Stimulated activated naive CD8-positive, alpha-beta T cell treated with anti-CD3 and anti-CD28 coated beads, Interleukin-15, amount 100 ng/mL, for 72 hours (primary cell): ENCODE results near the gene NBEA.

Experiments
- ATAC-seq: fragments of 150-1000 bp; cut with Tn5 transposase; 2 replicates; pipeline ENCODE4 v1.10.0; 2021; ENCODE audit warnings: mild to moderate bottlenecking, moderate library complexity
- DNase-seq, 2 donors: peaks; one replicate each; pipeline ENCODE4 v3.0.0; 2021 to 2022
- H3K27ac Mint-ChIP-seq, 2 donors: one replicate each; pipeline ENCODE4 v1.8.0; 2022; ENCODE audit warnings: mild to moderate bottlenecking in 2 of 2, mixed read lengths in 2 of 2, moderate library complexity in 2 of 2
- H3K27me3 Mint-ChIP-seq: one replicate; pipeline ENCODE4 v1.8.0; 2022; ENCODE audit warnings: mixed read lengths
- H3K4me1 Mint-ChIP-seq: one replicate; pipeline ENCODE4 v1.8.0; 2022; ENCODE audit warnings: mild to moderate bottlenecking, mixed read lengths
- H3K4me3 Mint-ChIP-seq, 2 donors: one replicate each; pipeline ENCODE4 v1.8.0; 2022; ENCODE audit warnings: mild to moderate bottlenecking in 2 of 2, mixed read lengths in 2 of 2, moderate library complexity in 1 of 2
- H3K9me3 Mint-ChIP-seq, 2 donors: one replicate each; pipeline ENCODE4 v1.8.0; 2022; ENCODE audit warnings: mixed read lengths in 2 of 2

Gene NBEA

GRCh38 chr13:35567406-35567980, 625.4 kb downstream of the NBEA start:
- DNase-seq (no peak), ATAC-seq (no peak)
- Mint-ChIP-seq H3K4me1 (no peaks in the 10 kb centered on the region), H3K27ac (no peak overlapping the region), H3K4me3 (no peak overlapping the region), H3K27me3 (no peaks in the 10 kb centered on the region), H3K9me3 (no peaks in the 10 kb centered on the region)

- Mint-ChIP-seq H3K4me3 (no peak overlapping the region), H3K4me1 (no peaks in the 10 kb centered on the region), H3K27ac (no peak overlapping the region), H3K9me3 (no peaks in the 10 kb centered on the region), H3K27me3 (no peaks in the 10 kb centered on the region)
- no peak for ATAC-seq
- DNase-seq = no peak
Measured at GRCh38 chr13:35573639-35574038, 631.6 kb downstream of the NBEA start.

- Mint-ChIP-seq H3K27ac (no peak overlapping the region), H3K4me1 (no peaks in the 10 kb centered on the region), H3K27me3 (no peaks in the 10 kb centered on the region), H3K4me3 (no peak overlapping the region), H3K9me3 (no peaks in the 10 kb centered on the region)
- DNase-seq (no peak), ATAC-seq (no peak)
Measured at GRCh38 chr13:35592457-35592856, 650.4 kb downstream of the NBEA start.

GRCh38 chr13:35593651-35594050, 651.6 kb downstream of the NBEA start:
- Mint-ChIP-seq H3K27ac (no peak overlapping the region), H3K4me3 (no peak overlapping the region), H3K4me1 (no peaks in the 10 kb centered on the region), H3K27me3 (no peaks in the 10 kb centered on the region), H3K9me3 (no peaks in the 10 kb centered on the region)
- no peak for ATAC-seq
- DNase-seq = no peak

GRCh38 chr13:35594096-35594495, 652.0 kb downstream of the NBEA start:
- H3K9me3 Mint-ChIP-seq = no peaks in the 10 kb centered on the region
- no peak overlapping the region for H3K4me3 Mint-ChIP-seq
- no peak overlapping the region for H3K27ac Mint-ChIP-seq
- no peaks in the 10 kb centered on the region for H3K4me1 Mint-ChIP-seq
- ATAC-seq (no peak), DNase-seq (no peak)
- no peaks in the 10 kb centered on the region for H3K27me3 Mint-ChIP-seq

GRCh38 chr13:35595181-35595580, 653.1 kb downstream of the NBEA start:
- Mint-ChIP-seq H3K27ac (no peak overlapping the region), H3K27me3 (no peaks in the 10 kb centered on the region), H3K4me1 (no peaks in the 10 kb centered on the region), H3K4me3 (no peak overlapping the region), H3K9me3 (no peaks in the 10 kb centered on the region)
- DNase-seq (no peak), ATAC-seq (no peak)

- Mint-ChIP-seq H3K27ac (no peak overlapping the region), H3K27me3 (no peaks in the 10 kb centered on the region), H3K9me3 (no peaks in the 10 kb centered on the region), H3K4me1 (no peaks in the 10 kb centered on the region), H3K4me3 (no peak overlapping the region)
- ATAC-seq = no peak
- no peak for DNase-seq
Measured at GRCh38 chr13:35596321-35597030, 654.4 kb downstream of the NBEA start.

GRCh38 chr13:35597451-35597850, 655.4 kb downstream of the NBEA start:
- H3K9me3 Mint-ChIP-seq = no peaks in the 10 kb centered on the region
- DNase-seq (no peak), ATAC-seq (no peak)
- no peak overlapping the region for H3K4me3 Mint-ChIP-seq
- no peak overlapping the region for H3K27ac Mint-ChIP-seq
- no peaks in the 10 kb centered on the region for H3K27me3 Mint-ChIP-seq
- no peaks in the 10 kb centered on the region for H3K4me1 Mint-ChIP-seq

GRCh38 chr13:35598233-35598632, 656.2 kb downstream of the NBEA start:
- Mint-ChIP-seq H3K27ac (no peak overlapping the region), H3K9me3 (no peaks in the 10 kb centered on the region), H3K4me3 (no peak overlapping the region), H3K4me1 (no peaks in the 10 kb centered on the region), H3K27me3 (no peaks in the 10 kb centered on the region)
- DNase-seq (no peak), ATAC-seq (no peak)

- Mint-ChIP-seq H3K27ac (no peak overlapping the region), H3K27me3 (no peaks in the 10 kb centered on the region), H3K4me3 (no peak overlapping the region), H3K4me1 (no peaks in the 10 kb centered on the region), H3K9me3 (no peaks in the 10 kb centered on the region)
- no peak for ATAC-seq
- DNase-seq = no peak
Measured at GRCh38 chr13:35598790-35599369, 656.8 kb downstream of the NBEA start.

- no peaks in the 10 kb centered on the region for H3K27me3 Mint-ChIP-seq
Measured at GRCh38 chr13:35599384-35599783, 657.3 kb downstream of the NBEA start.

GRCh38 chr13:35600137-35600536, 658.1 kb downstream of the NBEA start:
- Mint-ChIP-seq H3K4me1 (no peaks in the 10 kb centered on the region), H3K4me3 (no peak overlapping the region), H3K27me3 (no peaks in the 10 kb centered on the region), H3K27ac (no peak overlapping the region), H3K9me3 (no peaks in the 10 kb centered on the region)
- DNase-seq = no peak
- ATAC-seq = no peak

More at GRCh38 chr13:35599384-35599783, 657.3 kb downstream of the NBEA start:
- Mint-ChIP-seq H3K9me3 (no peaks in the 10 kb centered on the region), H3K4me1 (no peaks in the 10 kb centered on the region), H3K27ac (no peak overlapping the region), H3K4me3 (no peak overlapping the region)
- no peak for ATAC-seq
- no peak for DNase-seq

GRCh38 chr13:35603593-35604285, 661.7 kb downstream of the NBEA start:
- Mint-ChIP-seq H3K4me1 (no peaks in the 10 kb centered on the region), H3K27me3 (no peaks in the 10 kb centered on the region), H3K9me3 (no peaks in the 10 kb centered on the region), H3K27ac (no peak overlapping the region), H3K4me3 (no peak overlapping the region)
- ATAC-seq = no peak
- no peak for DNase-seq

GRCh38 chr13:35614666-35615065, 672.6 kb downstream of the NBEA start:
- no peak for ATAC-seq
- H3K9me3 Mint-ChIP-seq = no peaks in the 10 kb centered on the region
- H3K4me1 Mint-ChIP-seq = no peaks in the 10 kb centered on the region
- no peak overlapping the region for H3K4me3 Mint-ChIP-seq
- H3K27me3 Mint-ChIP-seq = no peaks in the 10 kb centered on the region
- no peak overlapping the region for H3K27ac Mint-ChIP-seq
- no peak for DNase-seq

- no peak overlapping the region for H3K27ac Mint-ChIP-seq
- H3K9me3 Mint-ChIP-seq = no peaks in the 10 kb centered on the region
- ATAC-seq (no peak), DNase-seq (no peak)
- H3K4me3 Mint-ChIP-seq = no peak overlapping the region
- peaks cover 11% of the 10 kb centered on the region for H3K4me1 Mint-ChIP-seq
- H3K27me3 Mint-ChIP-seq = no peaks in the 10 kb centered on the region
Measured at GRCh38 chr13:35617420-35617819, 675.4 kb downstream of the NBEA start.

- peaks cover 11% of the 10 kb centered on the region for H3K4me1 Mint-ChIP-seq
- DNase-seq (no peak), ATAC-seq (no peak)
- no peaks in the 10 kb centered on the region for H3K9me3 Mint-ChIP-seq
- H3K27me3 Mint-ChIP-seq = no peaks in the 10 kb centered on the region
- H3K27ac Mint-ChIP-seq = no peak overlapping the region
- no peak overlapping the region for H3K4me3 Mint-ChIP-seq
Measured at GRCh38 chr13:35618565-35619083, 676.6 kb downstream of the NBEA start.
